ENCODE measurements around the gene GPER1. TPM values are rescaled to one million over a fixed set of nuclear protein-coding genes. Genes with fewer than 3 reads are reported as not detected.

GPER1 gene
- total RNA-seq, 1 experiment from 2014 or later = not detected

DNA sequence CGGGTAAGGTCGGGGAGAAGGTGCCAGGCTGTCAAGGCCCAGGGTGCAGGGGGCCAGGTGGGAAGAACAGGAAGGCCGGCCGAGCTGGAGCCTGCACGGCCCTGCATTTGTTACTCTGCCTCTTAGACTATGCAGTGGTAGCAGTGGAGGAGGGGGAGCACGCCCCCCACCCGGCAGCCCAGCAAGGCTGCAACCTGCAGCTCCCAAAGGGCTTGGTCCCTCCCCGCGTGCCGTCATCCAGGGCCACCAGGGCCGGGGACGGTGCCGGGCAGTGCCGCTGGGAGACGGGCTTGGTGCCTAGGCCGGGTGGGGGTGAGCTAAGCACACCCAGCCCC, 7.0 kb upstream of the GPER1 start:
- Histone ChIP-seq H3K27ac (ENCODE audit: insufficient read length, low read depth, low read length) (no peak overlapping the region), H3K79me2 (ENCODE audit: insufficient read depth, low read length) (no peaks in the 10 kb centered on the region), H2BK5ac (ENCODE audit: insufficient read length, low read length) (no peak overlapping the region), H3K9me3 (ENCODE audit: control insufficient read depth, low read depth, low read length) (no peaks in the 10 kb centered on the region), H2BK20ac (ENCODE audit: low read depth, low read length, poor library complexity, severe bottlenecking) (no peak overlapping the region), H3K56ac (ENCODE audit: insufficient read length, low read depth, low read length) (no peak overlapping the region), H3K79me1 (ENCODE audit: insufficient read depth, low read depth, low read length, poor library complexity, severe bottlenecking) (no peaks in the 10 kb centered on the region), H3K4me1 (ENCODE audit: insufficient read depth, low read length) (no peaks in the 10 kb centered on the region), H4K8ac (replicated peaks; ENCODE audit: insufficient read length, low read depth, low read length) (no peak overlapping the region), H4K5ac (ENCODE audit: insufficient read length, low read depth, low read length) (no peak overlapping the region), H3K23ac (ENCODE audit: insufficient read length, low read depth, low read length) (no peak overlapping the region), H3K27me3 (ENCODE audit: insufficient read depth, low read length) (no peaks in the 10 kb centered on the region), H3T11ph (ENCODE audit: low read length) (no peak overlapping the region), H3K4ac (ENCODE audit: low read depth, low read length) (no peak overlapping the region), H2BK15ac (ENCODE audit: low read depth, low read length) (no peak overlapping the region), H3K14ac (ENCODE audit: insufficient read depth, low read length) (no peak overlapping the region), H4K91ac (ENCODE audit: insufficient read length, low read depth, low read length) (no peak overlapping the region), H2AK5ac (ENCODE audit: insufficient read length, low read length) (no peak overlapping the region), H3K4me2 (ENCODE audit: insufficient read depth, insufficient read length, low read length) (no peak overlapping the region), H4K20me1 (ENCODE audit: control insufficient read depth, insufficient read depth, insufficient read length) (no peaks in the 10 kb centered on the region), H3K18ac (ENCODE audit: insufficient read length, low read depth, low read length) (no peak overlapping the region), H3K9ac (ENCODE audit: extremely low read depth, insufficient read length, low read length) (no peak overlapping the region), H2BK120ac (ENCODE audit: low read depth, low read length, poor library complexity, severe bottlenecking) (no peak overlapping the region), H2AFZ (ENCODE audit: low read length) (no peak overlapping the region), H2BK12ac (ENCODE audit: insufficient read length, low read depth, low read length) (no peak overlapping the region), H3K23me2 (ENCODE audit: insufficient read length, low read depth, low read length, poor library complexity, severe bottlenecking) (no peaks in the 10 kb centered on the region)
- Mint-ChIP-seq H3K4me3 (no peak overlapping the region), H3K36me3 (ENCODE audit: insufficient read depth in 1 of 3, low read depth in 3 of 3) (peaks cover 0 to 3% (median 0%) of the 10 kb centered on the region in 3 experiments; a peak in 2 of 7 replicates), H3K27ac (peak overlapping the region in 1 of 3 experiments; percentile 77; a peak in 2 of 7 replicates), H3K27me3 (ENCODE audit: low read depth) (no peaks in the 10 kb centered on the region), H3K9me3 (no peaks in the 10 kb centered on the region), H3K4me1 (0 out of 4 replicates have a peak, but pooled peaks cover 0 to 6% of the 10 kb centered on the region in 2 experiments)
- no CpG with 5 or more reads among the region's 16 CpGs for WGBS (ENCODE audit: extremely low coverage, insufficient read length, low lambda C conversion rate)
- no peak for DNase-seq
- TF ChIP-seq, protein P1, sequence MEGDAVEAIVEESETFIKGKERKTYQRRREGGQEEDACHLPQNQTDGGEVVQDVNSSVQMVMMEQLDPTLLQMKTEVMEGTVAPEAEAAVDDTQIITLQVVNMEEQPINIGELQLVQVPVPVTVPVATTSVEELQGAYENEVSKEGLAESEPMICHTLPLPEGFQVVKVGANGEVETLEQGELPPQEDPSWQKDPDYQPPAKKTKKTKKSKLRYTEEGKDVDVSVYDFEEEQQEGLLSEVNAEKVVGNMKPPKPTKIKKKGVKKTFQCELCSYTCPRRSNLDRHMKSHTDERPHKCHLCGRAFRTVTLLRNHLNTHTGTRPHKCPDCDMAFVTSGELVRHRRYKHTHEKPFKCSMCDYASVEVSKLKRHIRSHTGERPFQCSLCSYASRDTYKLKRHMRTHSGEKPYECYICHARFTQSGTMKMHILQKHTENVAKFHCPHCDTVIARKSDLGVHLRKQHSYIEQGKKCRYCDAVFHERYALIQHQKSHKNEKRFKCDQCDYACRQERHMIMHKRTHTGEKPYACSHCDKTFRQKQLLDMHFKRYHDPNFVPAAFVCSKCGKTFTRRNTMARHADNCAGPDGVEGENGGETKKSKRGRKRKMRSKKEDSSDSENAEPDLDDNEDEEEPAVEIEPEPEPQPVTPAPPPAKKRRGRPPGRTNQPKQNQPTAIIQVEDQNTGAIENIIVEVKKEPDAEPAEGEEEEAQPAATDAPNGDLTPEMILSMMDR (conservative IDR thresholded peaks at IDR 0.05) = no peak

Measured in H9 (cell line).